Measurements from ENCODE around the gene NDUFB10. TPM values are rescaled to one million over a fixed set of nuclear protein-coding genes. Genes with fewer than 3 reads are reported as not detected.

The NDUFB10 gene
- total RNA-seq, 2 experiments from 2014 or later, result 40.7 to 41.1 TPM

GRCh38 chr16:1976951-1977874, 17.9 kb downstream of the NDUFB10 start:
- intact Hi-C loops (cut with DNase I, micrococcal nuclease), result no loop called here
- ATAC-seq (ENCODE audit: poor library complexity), result no peak
- H3K4me3 Mint-ChIP-seq, result no peak overlapping the region
- no peaks in the 10 kb centered on the region for H3K9me3 Mint-ChIP-seq
- no peak for DNase-seq
- CTCF ChIA-PET, result no interaction called here
- Histone ChIP-seq H3K36me3 (ENCODE audit: insufficient read depth, low read length) (peaks cover 46% of the 10 kb centered on the region), H3K4me3 (ENCODE audit: low read length) (no peak overlapping the region), H3K27me3 (ENCODE audit: control insufficient read depth in 1 of 2, insufficient read depth in 2 of 2, low read length in 2 of 2) (peaks cover 31 to 37% of the 10 kb centered on the region in 2 experiments), H3K27ac (ENCODE audit: low read depth in 1 of 2, low read length in 2 of 2) (no peak overlapping the region), H3K4me1 (ENCODE audit: insufficient read depth, low read length) (peaks cover 40% of the 10 kb centered on the region), H3K9me3 (ENCODE audit: control insufficient read depth in 1 of 2, insufficient read depth in 1 of 2, low read length in 2 of 2) (peaks cover 0 to 24% of the 10 kb centered on the region in 2 experiments)
- H3K4me1 Mint-ChIP-seq (ENCODE audit: low read depth), result peaks cover 6% of the 10 kb centered on the region
- POLR2A ChIA-PET, result interaction anchor here (1.3 kb wide), 1 partner anchor 12 kb away, joined by 5 read pairs; the partner anchor contains the start of gene RPS2
- H3K36me3 Mint-ChIP-seq (ENCODE audit: low read depth), result peaks cover 28% of the 10 kb centered on the region
- TF ChIP-seq, protein P1, sequence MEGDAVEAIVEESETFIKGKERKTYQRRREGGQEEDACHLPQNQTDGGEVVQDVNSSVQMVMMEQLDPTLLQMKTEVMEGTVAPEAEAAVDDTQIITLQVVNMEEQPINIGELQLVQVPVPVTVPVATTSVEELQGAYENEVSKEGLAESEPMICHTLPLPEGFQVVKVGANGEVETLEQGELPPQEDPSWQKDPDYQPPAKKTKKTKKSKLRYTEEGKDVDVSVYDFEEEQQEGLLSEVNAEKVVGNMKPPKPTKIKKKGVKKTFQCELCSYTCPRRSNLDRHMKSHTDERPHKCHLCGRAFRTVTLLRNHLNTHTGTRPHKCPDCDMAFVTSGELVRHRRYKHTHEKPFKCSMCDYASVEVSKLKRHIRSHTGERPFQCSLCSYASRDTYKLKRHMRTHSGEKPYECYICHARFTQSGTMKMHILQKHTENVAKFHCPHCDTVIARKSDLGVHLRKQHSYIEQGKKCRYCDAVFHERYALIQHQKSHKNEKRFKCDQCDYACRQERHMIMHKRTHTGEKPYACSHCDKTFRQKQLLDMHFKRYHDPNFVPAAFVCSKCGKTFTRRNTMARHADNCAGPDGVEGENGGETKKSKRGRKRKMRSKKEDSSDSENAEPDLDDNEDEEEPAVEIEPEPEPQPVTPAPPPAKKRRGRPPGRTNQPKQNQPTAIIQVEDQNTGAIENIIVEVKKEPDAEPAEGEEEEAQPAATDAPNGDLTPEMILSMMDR (IDR thresholded peaks at IDR 0.05), result no peak
- H3K27ac Mint-ChIP-seq, result no peak overlapping the region
- H3K27me3 Mint-ChIP-seq, result peaks cover 17% of the 10 kb centered on the region

- Mint-ChIP-seq H3K9me3 (no peaks in the 10 kb centered on the region), H3K4me1 (ENCODE audit: low read depth) (peaks cover 7% of the 10 kb centered on the region), H3K4me3 (no peak overlapping the region), H3K27ac (no peak overlapping the region), H3K36me3 (ENCODE audit: low read depth) (peaks cover 25% of the 10 kb centered on the region), H3K27me3 (peaks cover 24% of the 10 kb centered on the region)
- intact Hi-C loops (cut with DNase I, micrococcal nuclease), result no loop called here
- TF ChIP-seq, protein P1 (IDR thresholded peaks at IDR 0.05), result no peak
- ATAC-seq (ENCODE audit: poor library complexity) (no peak), DNase-seq (no peak)
- H3K27me3 ChIP-seq (ENCODE audit: control insufficient read depth in 1 of 2, insufficient read depth in 2 of 2, low read length in 2 of 2), result peaks cover 32 to 40% of the 10 kb centered on the region in 2 experiments
- ChIA-PET CTCF (no interaction called here), POLR2A (interaction anchor here (1.3 kb wide), 1 partner anchor 13 kb away, joined by 5 read pairs; the partner anchor contains the start of gene RPS2)
- no peak overlapping the region for H3K27ac ChIP-seq (ENCODE audit: low read depth in 1 of 2, low read length in 2 of 2)
- no peak overlapping the region for H3K4me3 ChIP-seq (ENCODE audit: low read length)
- H3K4me1 ChIP-seq (ENCODE audit: insufficient read depth, low read length), result peaks cover 38% of the 10 kb centered on the region
- H3K9me3 ChIP-seq (ENCODE audit: control insufficient read depth in 1 of 2, insufficient read depth in 1 of 2, low read length in 2 of 2), result peaks cover 0 to 24% of the 10 kb centered on the region in 2 experiments
- H3K36me3 ChIP-seq (ENCODE audit: insufficient read depth, low read length), result peaks cover 46% of the 10 kb centered on the region
These were observed 18.5 kb downstream of the NDUFB10 start for GRCh38 chr16:1977875-1978268.

- H3K9me3 ChIP-seq (ENCODE audit: control insufficient read depth in 1 of 2, insufficient read depth in 1 of 2, low read length in 2 of 2), result peaks cover 0 to 24% of the 10 kb centered on the region in 2 experiments
- no peak overlapping the region for H3K4me3 Mint-ChIP-seq
- H3K4me1 ChIP-seq (ENCODE audit: insufficient read depth, low read length), result peaks cover 38% of the 10 kb centered on the region
- peaks cover 10% of the 10 kb centered on the region for H3K4me1 Mint-ChIP-seq (ENCODE audit: low read depth)
- TF ChIP-seq, protein P1 (IDR thresholded peaks at IDR 0.05), result no peak
- ChIA-PET POLR2A (no interaction called here), CTCF (no interaction called here)
- no peak overlapping the region for H3K27ac Mint-ChIP-seq
- H3K27me3 ChIP-seq (ENCODE audit: control insufficient read depth in 1 of 2, insufficient read depth in 2 of 2, low read length in 2 of 2), result peaks cover 32 to 40% of the 10 kb centered on the region in 2 experiments
- peaks cover 20% of the 10 kb centered on the region for H3K36me3 Mint-ChIP-seq (ENCODE audit: low read depth)
- no peak for DNase-seq
- no peak overlapping the region for H3K27ac ChIP-seq (ENCODE audit: low read depth in 1 of 2, low read length in 2 of 2)
- intact Hi-C loops (cut with DNase I, micrococcal nuclease), result no loop called here
- H3K4me3 ChIP-seq (ENCODE audit: low read length), result no peak overlapping the region
- ATAC-seq (ENCODE audit: poor library complexity), result no peak
- H3K36me3 ChIP-seq (ENCODE audit: insufficient read depth, low read length), result peaks cover 46% of the 10 kb centered on the region
- H3K27me3 Mint-ChIP-seq, result peaks cover 28% of the 10 kb centered on the region
- H3K9me3 Mint-ChIP-seq, result no peaks in the 10 kb centered on the region
These were observed 19.3 kb downstream of the NDUFB10 start for GRCh38 chr16:1978476-1979120.

Measured in CD4-positive, alpha-beta T cell (primary cell).